ENCODE data around the gene TMEM128. TPM values are rescaled to one million over a fixed set of nuclear protein-coding genes. Genes with fewer than 3 reads are reported as not detected.
"Not testable (repeated sequence)": the region's sequence is repeated elsewhere in the genome, so short reads cannot be mapped to it uniquely, and the experiment has no call there.

The TMEM128 gene
- total RNA-seq, 2 donors from 2014 or later: 26.0 to 31.3 TPM

GRCh38 chr4:4248885-4249203 lies 821 bp upstream of the TMEM128 start:
- Mint-ChIP-seq H3K9me3 (no peaks in the 10 kb centered on the region), H3K27me3 (ENCODE audit: insufficient read depth) (peaks cover 12% of the 10 kb centered on the region), H3K4me1 (peaks cover 10% of the 10 kb centered on the region), H3K27ac (peak overlapping the region; percentile 99), H3K4me3 (peak overlapping the region; percentile 90), H3K36me3 (ENCODE audit: low read depth) (peaks cover 21% of the 10 kb centered on the region)
- peak overlapping the region; percentile 84 for H3K9ac ChIP-seq (ENCODE audit: extremely low read depth, low read length, poor library complexity, severe bottlenecking)
- no peak for DNase-seq
- TF ChIP-seq CTCF (conservative IDR thresholded peaks at IDR 0.05): no peak
- peaks cover 11% of the 10 kb centered on the region for H3K27me3 ChIP-seq (ENCODE audit: control insufficient read depth, insufficient read depth, low read length, poor library complexity, severe bottlenecking)
- H3K4me1 ChIP-seq (ENCODE audit: control insufficient read depth, insufficient read depth, low read length): no peaks in the 10 kb centered on the region
- peak overlapping the region; percentile 96 for H3K4me3 ChIP-seq (ENCODE audit: low read length)
- 57 to 71% methylated on average over 9 to 10 of the region's 10 CpGs for WGBS, 2 experiments (ENCODE audit: insufficient coverage in 1 of 2, insufficient read length in 1 of 2)
- peaks cover 26% of the 10 kb centered on the region for H3K36me3 ChIP-seq (ENCODE audit: control insufficient read depth, insufficient read depth, low read length)
- H3K9me3 ChIP-seq (ENCODE audit: control insufficient read depth, low read length): no peaks in the 10 kb centered on the region
- peak overlapping the region; percentile 91 for H3K27ac ChIP-seq (ENCODE audit: low read depth, low read length)

- H3K36me3 Mint-ChIP-seq (ENCODE audit: low read depth): peaks cover 29% of the 10 kb centered on the region
- Histone ChIP-seq H3K4me1 (ENCODE audit: control insufficient read depth, insufficient read depth, low read length) (no peaks in the 10 kb centered on the region), H3K36me3 (ENCODE audit: control insufficient read depth, insufficient read depth, low read length) (peaks cover 32% of the 10 kb centered on the region), H3K27me3 (ENCODE audit: control insufficient read depth, insufficient read depth, low read length, poor library complexity, severe bottlenecking) (peaks cover 11% of the 10 kb centered on the region), H3K9ac (ENCODE audit: extremely low read depth, low read length, poor library complexity, severe bottlenecking) (peak overlapping the region; percentile 84), H3K27ac (ENCODE audit: low read depth, low read length) (no peak overlapping the region), H3K9me3 (ENCODE audit: control insufficient read depth, low read length) (no peaks in the 10 kb centered on the region), H3K4me3 (ENCODE audit: low read length) (peak overlapping the region; percentile 96)
- H3K27me3 Mint-ChIP-seq (ENCODE audit: insufficient read depth): peaks cover 10% of the 10 kb centered on the region
- H3K9me3 Mint-ChIP-seq: no peaks in the 10 kb centered on the region
- DNase-seq: no peak
- H3K4me1 Mint-ChIP-seq: peaks cover 10% of the 10 kb centered on the region
- 3 to 4% methylated on average over 11 to 12 of the region's 12 CpGs for WGBS, 2 experiments (ENCODE audit: insufficient coverage in 1 of 2, insufficient read length in 1 of 2)
- TF ChIP-seq CTCF (conservative IDR thresholded peaks at IDR 0.05): no peak
- H3K4me3 Mint-ChIP-seq: peak overlapping the region; percentile 90
- H3K27ac Mint-ChIP-seq: peak overlapping the region; percentile 99
These were observed 361 bp downstream of the TMEM128 start for GRCh38 chr4:4247696-4248028.

GRCh38 chr4:4245172-4245571 lies 2.9 kb downstream of the TMEM128 start:
- no peak overlapping the region for H3K9ac ChIP-seq (ENCODE audit: extremely low read depth, low read length, poor library complexity, severe bottlenecking)
- Mint-ChIP-seq H3K27ac (no peak overlapping the region), H3K9me3 (no peaks in the 10 kb centered on the region), H3K36me3 (ENCODE audit: low read depth) (peaks cover 47% of the 10 kb centered on the region), H3K27me3 (ENCODE audit: insufficient read depth) (no peaks in the 10 kb centered on the region), H3K4me3 (no peak overlapping the region), H3K4me1 (peaks cover 10% of the 10 kb centered on the region)
- H3K4me1 ChIP-seq (ENCODE audit: control insufficient read depth, insufficient read depth, low read length): no peaks in the 10 kb centered on the region
- H3K4me3 ChIP-seq (ENCODE audit: low read length): no peak overlapping the region
- no peaks in the 10 kb centered on the region for H3K9me3 ChIP-seq (ENCODE audit: control insufficient read depth, low read length)
- H3K36me3 ChIP-seq (ENCODE audit: control insufficient read depth, insufficient read depth, low read length): peaks cover 52% of the 10 kb centered on the region
- no peak for DNase-seq
- no peak overlapping the region for H3K27ac ChIP-seq (ENCODE audit: low read depth, low read length)
- no peaks in the 10 kb centered on the region for H3K27me3 ChIP-seq (ENCODE audit: control insufficient read depth, insufficient read depth, low read length, poor library complexity, severe bottlenecking)
- 86 to 93% methylated on average over 1 of the region's 1 CpG for WGBS, 2 experiments (ENCODE audit: insufficient coverage in 1 of 2, insufficient read length in 1 of 2)
- no peak for TF ChIP-seq CTCF (conservative IDR thresholded peaks at IDR 0.05)

- H3K27ac ChIP-seq (ENCODE audit: low read depth, low read length); H3K4me1 ChIP-seq (ENCODE audit: control insufficient read depth, insufficient read depth, low read length); H3K4me3 Mint-ChIP-seq; DNase-seq; H3K9ac ChIP-seq (ENCODE audit: extremely low read depth, low read length, poor library complexity, severe bottlenecking); H3K9me3 ChIP-seq (ENCODE audit: control insufficient read depth, low read length); H3K27me3 ChIP-seq (ENCODE audit: control insufficient read depth, insufficient read depth, low read length, poor library complexity, severe bottlenecking); H3K9me3 Mint-ChIP-seq; H3K27ac Mint-ChIP-seq; H3K27me3 Mint-ChIP-seq (ENCODE audit: insufficient read depth); H3K4me1 Mint-ChIP-seq; H3K4me3 ChIP-seq (ENCODE audit: low read length): not testable (repeated sequence)
- peaks cover 67% of the 10 kb centered on the region for H3K36me3 Mint-ChIP-seq (ENCODE audit: low read depth)
- H3K36me3 ChIP-seq (ENCODE audit: control insufficient read depth, insufficient read depth, low read length): peaks cover 56% of the 10 kb centered on the region
- WGBS, 2 experiments (ENCODE audit: insufficient coverage in 1 of 2, insufficient read length in 1 of 2): 92 to 99% methylated on average over 2 to 3 of the region's 3 CpGs
These were observed 8.5 kb downstream of the TMEM128 start for GRCh38 chr4:4239551-4239950.

Measured in endodermal cell (in vitro differentiated cells).